ENCODE measurements around the gene ADGRG3.

Gene ADGRG3

DNA sequence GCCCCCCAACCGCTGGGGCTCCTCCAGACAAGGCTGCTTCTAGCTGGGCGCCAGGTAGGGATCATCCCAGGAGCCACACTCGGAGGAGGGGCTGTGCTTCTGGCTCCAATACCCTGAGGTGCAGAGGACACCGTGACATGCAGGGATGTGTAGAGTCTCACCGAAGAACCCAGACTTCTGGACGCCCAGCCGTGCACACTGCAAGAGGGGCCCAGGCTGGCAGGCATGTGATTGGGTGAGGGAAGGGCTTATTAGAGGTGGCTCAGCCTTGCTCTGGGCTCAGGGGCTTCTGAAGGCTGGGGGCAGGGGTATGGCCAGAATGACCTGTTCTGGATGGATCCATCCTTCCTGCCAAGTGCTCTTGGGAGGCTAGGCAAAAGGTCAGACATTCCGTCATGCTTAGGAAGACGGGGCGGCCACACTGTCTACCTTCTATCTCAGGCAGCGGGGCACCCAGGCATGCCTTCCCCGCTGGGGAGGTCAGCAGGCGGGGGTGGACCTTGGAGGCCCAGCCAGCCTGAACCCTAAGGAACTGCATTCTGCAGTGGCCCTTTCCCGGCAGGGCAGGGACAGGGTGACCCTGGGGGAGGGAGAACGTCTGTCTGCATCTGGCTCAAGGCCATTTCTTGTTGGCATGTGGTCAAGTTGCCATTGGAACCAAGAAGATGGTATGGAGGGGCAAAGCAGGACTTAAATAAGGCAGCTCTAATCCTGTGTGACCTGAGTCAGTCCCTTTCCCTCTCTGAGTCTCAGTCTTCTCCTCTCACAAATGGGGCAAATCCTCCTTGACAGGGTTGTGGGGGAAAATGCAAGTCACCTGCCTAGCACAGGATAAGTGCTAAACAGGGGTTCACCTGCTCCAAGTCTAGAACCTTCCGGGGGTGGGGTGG is 45.5 kb upstream of the ADGRG3 start:
- H3K4me3 ChIP-seq (ENCODE audit: low read depth, low read length), result no peak overlapping the region
- TF ChIP-seq, protein P1, sequence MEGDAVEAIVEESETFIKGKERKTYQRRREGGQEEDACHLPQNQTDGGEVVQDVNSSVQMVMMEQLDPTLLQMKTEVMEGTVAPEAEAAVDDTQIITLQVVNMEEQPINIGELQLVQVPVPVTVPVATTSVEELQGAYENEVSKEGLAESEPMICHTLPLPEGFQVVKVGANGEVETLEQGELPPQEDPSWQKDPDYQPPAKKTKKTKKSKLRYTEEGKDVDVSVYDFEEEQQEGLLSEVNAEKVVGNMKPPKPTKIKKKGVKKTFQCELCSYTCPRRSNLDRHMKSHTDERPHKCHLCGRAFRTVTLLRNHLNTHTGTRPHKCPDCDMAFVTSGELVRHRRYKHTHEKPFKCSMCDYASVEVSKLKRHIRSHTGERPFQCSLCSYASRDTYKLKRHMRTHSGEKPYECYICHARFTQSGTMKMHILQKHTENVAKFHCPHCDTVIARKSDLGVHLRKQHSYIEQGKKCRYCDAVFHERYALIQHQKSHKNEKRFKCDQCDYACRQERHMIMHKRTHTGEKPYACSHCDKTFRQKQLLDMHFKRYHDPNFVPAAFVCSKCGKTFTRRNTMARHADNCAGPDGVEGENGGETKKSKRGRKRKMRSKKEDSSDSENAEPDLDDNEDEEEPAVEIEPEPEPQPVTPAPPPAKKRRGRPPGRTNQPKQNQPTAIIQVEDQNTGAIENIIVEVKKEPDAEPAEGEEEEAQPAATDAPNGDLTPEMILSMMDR (IDR thresholded peaks at IDR 0.05; ENCODE audit: low read depth, low read length), result no peak
- no peaks in the 10 kb centered on the region for H3K27me3 ChIP-seq
- H3K36me3 ChIP-seq, result no peaks in the 10 kb centered on the region
- H3K9me3 ChIP-seq, result no peaks in the 10 kb centered on the region
- no peak for DNase-seq
- H3K4me1 ChIP-seq, result peaks cover 14% of the 10 kb centered on the region

DNA sequence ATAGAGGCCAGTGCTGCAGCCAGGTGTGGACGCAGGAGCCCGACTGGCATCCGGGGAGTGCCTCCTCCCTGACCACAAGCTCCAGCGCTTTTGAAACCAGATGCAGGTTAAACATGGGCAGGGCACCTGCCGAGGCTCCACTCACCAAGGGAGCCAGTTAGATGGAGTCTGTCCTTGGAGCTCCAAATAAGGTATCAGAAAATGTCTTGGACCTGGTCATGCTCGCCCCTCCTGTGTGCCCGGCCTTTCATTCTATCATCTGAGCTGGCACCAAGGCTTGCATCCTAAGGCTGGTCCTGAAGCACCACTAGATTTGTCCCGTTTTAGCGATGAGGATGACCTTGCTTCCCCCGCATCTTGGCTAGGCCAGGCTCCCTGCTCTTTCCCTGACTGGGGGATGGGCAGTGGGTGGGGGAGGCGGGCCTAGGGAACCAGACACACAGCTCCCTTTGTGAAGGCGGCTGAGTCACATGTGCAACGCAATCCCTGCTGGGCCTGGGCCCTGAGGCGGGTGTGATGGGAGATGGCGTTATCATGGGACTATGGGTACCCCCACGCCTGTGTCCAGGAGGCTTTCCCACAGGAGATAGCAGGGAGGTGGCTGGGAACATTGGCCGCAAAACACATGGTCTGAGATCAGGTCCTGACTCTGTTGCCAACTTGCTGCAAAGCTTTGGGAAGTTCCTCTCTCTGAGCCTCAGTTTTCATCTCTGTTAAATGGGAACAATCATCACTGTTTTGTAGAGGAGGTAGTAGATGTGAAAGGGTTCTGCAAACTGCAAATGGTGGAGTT is 44.7 kb upstream of the ADGRG3 start:
- H3K27me3 ChIP-seq, result no peaks in the 10 kb centered on the region
- no peaks in the 10 kb centered on the region for H3K36me3 ChIP-seq
- peak; percentile 82 for DNase-seq
- no peaks in the 10 kb centered on the region for H3K9me3 ChIP-seq
- H3K4me1 ChIP-seq, result peaks cover 19% of the 10 kb centered on the region
- TF ChIP-seq, protein P1 (IDR thresholded peaks at IDR 0.05; ENCODE audit: low read depth, low read length), result no peak
- no peak overlapping the region for H3K4me3 ChIP-seq (ENCODE audit: low read depth, low read length)

DNA sequence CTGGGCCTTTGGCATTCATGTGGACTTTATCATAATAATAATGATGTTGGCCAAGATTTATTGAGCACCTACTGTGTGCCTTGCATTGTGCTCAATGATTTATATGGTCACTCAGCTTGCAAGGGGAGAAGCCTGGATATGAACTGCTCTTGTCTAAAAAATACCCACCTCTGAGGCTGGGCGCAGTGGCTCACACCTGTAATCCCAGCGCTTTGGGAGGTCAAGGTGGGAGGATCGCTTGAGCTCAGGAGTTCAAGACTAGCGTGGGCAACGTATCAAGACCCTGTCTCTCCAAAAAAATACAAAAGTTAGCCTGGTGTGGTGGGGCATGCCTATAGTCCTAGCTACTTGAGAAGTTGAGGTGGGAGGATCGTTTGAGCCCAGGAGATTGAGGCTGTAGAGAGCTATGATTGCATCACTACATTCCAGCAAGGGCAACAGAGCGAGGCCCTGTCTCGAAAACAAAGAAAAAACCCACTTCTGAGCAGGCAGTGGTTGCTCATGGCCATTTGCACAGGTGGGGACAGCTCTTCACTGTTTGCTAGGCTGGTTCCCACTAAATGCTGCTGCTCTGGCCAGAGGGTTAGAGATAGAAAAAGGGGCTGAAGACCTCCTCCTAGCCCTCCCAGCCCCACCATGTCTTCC is 43.9 kb upstream of the ADGRG3 start:
- DNase-seq, result no peak

DNA sequence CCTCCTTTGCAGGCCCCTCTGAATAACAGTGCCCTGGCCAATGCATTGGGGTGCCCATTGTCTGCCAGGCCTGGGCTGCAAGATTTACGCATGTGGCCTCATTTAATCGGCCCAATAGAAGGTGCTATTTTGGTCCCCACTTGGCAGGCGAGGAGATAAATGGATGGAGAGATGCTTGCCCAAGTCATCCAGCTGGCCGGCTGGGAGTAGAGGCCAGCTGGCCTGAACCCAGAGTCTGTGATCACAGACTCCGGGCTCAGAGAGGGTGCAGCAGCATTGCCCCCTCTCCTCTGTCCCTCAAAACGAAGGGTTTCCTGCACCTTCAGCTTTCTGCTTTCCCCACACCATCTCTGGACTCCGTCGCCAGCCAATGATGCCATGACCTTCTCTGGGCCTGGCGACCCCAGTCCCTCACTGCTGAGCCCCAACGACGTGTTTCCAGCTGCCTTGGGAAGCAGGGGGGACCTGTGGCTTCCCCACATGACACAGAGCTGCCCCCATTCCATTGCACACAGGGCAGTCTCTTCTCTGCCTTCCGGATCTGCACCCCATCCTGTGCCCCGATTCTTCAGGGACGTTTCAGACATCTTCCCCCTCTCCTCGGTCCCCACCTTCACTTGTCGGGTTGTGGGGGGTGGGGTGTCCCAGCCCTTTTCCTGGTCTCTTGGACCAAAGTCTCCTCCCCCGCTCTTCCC is 43.2 kb upstream of the ADGRG3 start:
- no peak overlapping the region for H3K4me3 ChIP-seq (ENCODE audit: low read depth, low read length)
- no peaks in the 10 kb centered on the region for H3K27me3 ChIP-seq
- H3K9me3 ChIP-seq, result no peaks in the 10 kb centered on the region
- TF ChIP-seq, protein P1 (IDR thresholded peaks at IDR 0.05; ENCODE audit: low read depth, low read length), result no peak
- no peaks in the 10 kb centered on the region for H3K36me3 ChIP-seq
- H3K4me1 ChIP-seq, result peaks cover 18% of the 10 kb centered on the region
- no peak for DNase-seq

More for the DNA sequence above, 43.9 kb upstream of the ADGRG3 start:
- H3K9me3 ChIP-seq, result no peaks in the 10 kb centered on the region
- H3K27me3 ChIP-seq, result no peaks in the 10 kb centered on the region
- TF ChIP-seq, protein P1 (IDR thresholded peaks at IDR 0.05; ENCODE audit: low read depth, low read length), result no peak
- no peaks in the 10 kb centered on the region for H3K36me3 ChIP-seq
- H3K4me1 ChIP-seq, result peaks cover 21% of the 10 kb centered on the region
- H3K4me3 ChIP-seq (ENCODE audit: low read depth, low read length), result no peak overlapping the region

DNA sequence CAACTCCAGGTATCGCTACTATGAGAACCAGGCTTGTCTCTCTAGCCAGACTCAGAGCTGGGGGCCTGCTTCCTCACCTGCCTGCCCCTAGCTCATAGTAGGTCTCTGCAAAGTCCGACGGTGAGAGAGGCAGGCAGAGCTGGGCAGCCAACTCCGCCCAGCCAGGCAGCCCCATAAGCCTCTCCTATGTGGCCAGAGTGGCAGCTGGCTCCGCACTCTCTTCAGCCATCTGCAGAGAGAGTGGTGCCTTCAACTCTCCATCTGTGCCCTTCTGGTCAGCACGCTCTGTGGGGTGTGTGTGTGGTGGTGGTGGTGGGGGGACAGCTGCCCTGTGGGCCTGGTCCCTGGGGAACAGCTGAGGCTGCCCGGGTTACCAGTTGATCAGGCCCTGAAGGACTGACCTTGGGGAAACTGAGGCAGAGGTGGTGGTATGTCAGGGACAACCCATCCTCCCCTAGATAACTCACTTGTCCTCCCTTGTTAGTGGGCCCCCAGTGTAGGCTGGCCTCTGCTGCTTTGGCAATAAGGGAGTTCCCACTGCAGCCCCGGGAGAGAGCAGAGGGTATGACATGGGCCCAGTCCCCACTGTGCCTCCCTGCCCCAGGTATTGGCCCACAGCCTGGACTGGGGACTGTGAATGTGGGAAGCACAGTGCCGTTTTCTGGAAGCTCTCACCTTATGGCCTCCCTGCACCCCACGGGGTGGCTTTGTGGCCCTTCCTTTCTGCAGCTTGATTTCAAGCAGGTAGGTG is 41.5 kb upstream of the ADGRG3 start:
- TF ChIP-seq, protein P1 (IDR thresholded peaks at IDR 0.05; ENCODE audit: low read depth, low read length), result no peak
- Histone ChIP-seq H3K4me1 (peaks cover 18% of the 10 kb centered on the region), H3K4me3 (ENCODE audit: low read depth, low read length) (no peak overlapping the region), H3K27me3 (no peaks in the 10 kb centered on the region), H3K9me3 (no peaks in the 10 kb centered on the region), H3K36me3 (no peaks in the 10 kb centered on the region)
- no peak for DNase-seq
